ENCODE measurements around the gene ZDHHC7. TPM values are rescaled to one million over a fixed set of nuclear protein-coding genes. Genes with fewer than 3 reads are reported as not detected.
"Not testable (repeated sequence)": the region's sequence is repeated elsewhere in the genome, so short reads cannot be mapped to it uniquely, and the experiment has no call there.

ZDHHC7 gene
- total RNA-seq, 2 donors from 2014 or later = 24.2 to 24.9 TPM

- no peaks in the 10 kb centered on the region for H3K36me3 Mint-ChIP-seq
- H3K27ac Mint-ChIP-seq = peak overlapping the region; percentile 45 to 76
- ATAC-seq (peak; percentile 34 to 57), DNase-seq (ENCODE audit: low spot score in 2 of 2) (no peak)
- H3K9me3 Mint-ChIP-seq = no peaks in the 10 kb centered on the region
Observed at GRCh38 chr16:85046931-85047866, 35.9 kb upstream of the ZDHHC7 start.

GRCh38 chr16:85046472-85046916 is 35.2 kb upstream of the ZDHHC7 start:
- H3K9me3 Mint-ChIP-seq = no peaks in the 10 kb centered on the region
- ATAC-seq = no peak
- no peak overlapping the region for H3K27ac Mint-ChIP-seq
- no peaks in the 10 kb centered on the region for H3K36me3 Mint-ChIP-seq
- no peak for DNase-seq (ENCODE audit: low spot score in 2 of 2)

GRCh38 chr16:85045641-85046471 is 34.5 kb upstream of the ZDHHC7 start:
- H3K36me3 Mint-ChIP-seq = no peaks in the 10 kb centered on the region
- ATAC-seq (no peak), DNase-seq (ENCODE audit: low spot score in 2 of 2) (no peak)
- no peaks in the 10 kb centered on the region for H3K9me3 Mint-ChIP-seq
- H3K27ac Mint-ChIP-seq = no peak overlapping the region

- H3K27ac Mint-ChIP-seq = peak overlapping the region in 1 of 2 donors; percentile 44
- no peak for ATAC-seq
- DNase-seq (ENCODE audit: low spot score in 2 of 2) = no peak
- no peaks in the 10 kb centered on the region for H3K36me3 Mint-ChIP-seq
- H3K9me3 Mint-ChIP-seq = no peaks in the 10 kb centered on the region
Observed at GRCh38 chr16:85045077-85045476, 33.7 kb upstream of the ZDHHC7 start.

- Mint-ChIP-seq H3K27ac (no peak overlapping the region), H3K36me3 (no peaks in the 10 kb centered on the region), H3K9me3 (no peaks in the 10 kb centered on the region)
- ATAC-seq (no peak), DNase-seq (ENCODE audit: low spot score in 2 of 2) (no peak)
Observed at GRCh38 chr16:85042606-85043005, 31.3 kb upstream of the ZDHHC7 start.

- H3K9me3 Mint-ChIP-seq = no peaks in the 10 kb centered on the region
- no peaks in the 10 kb centered on the region for H3K36me3 Mint-ChIP-seq
- ATAC-seq = no peak
- no peak overlapping the region for H3K27ac Mint-ChIP-seq
- no peak for DNase-seq (ENCODE audit: low spot score in 2 of 2)
Observed at GRCh38 chr16:85042167-85042526, 30.8 kb upstream of the ZDHHC7 start.

- no peak for ATAC-seq
- Mint-ChIP-seq H3K27ac (no peak overlapping the region), H3K36me3 (no peaks in the 10 kb centered on the region), H3K9me3 (no peaks in the 10 kb centered on the region)
- DNase-seq (ENCODE audit: low spot score in 2 of 2) = no peak
Observed at GRCh38 chr16:85041219-85042166, 30.2 kb upstream of the ZDHHC7 start.

GRCh38 chr16:85040685-85041084 is 29.4 kb upstream of the ZDHHC7 start:
- Mint-ChIP-seq H3K27ac (no peak overlapping the region), H3K36me3 (no peaks in the 10 kb centered on the region), H3K9me3 (no peaks in the 10 kb centered on the region)
- ATAC-seq (no peak), DNase-seq (ENCODE audit: low spot score in 2 of 2) (no peak)

GRCh38 chr16:85037721-85038120 is 26.4 kb upstream of the ZDHHC7 start:
- ATAC-seq (no peak), DNase-seq (ENCODE audit: low spot score in 2 of 2) (no peak)
- Mint-ChIP-seq H3K27ac (no peak overlapping the region), H3K9me3 (no peaks in the 10 kb centered on the region), H3K36me3 (no peaks in the 10 kb centered on the region)

GRCh38 chr16:85037050-85037410 is 25.7 kb upstream of the ZDHHC7 start:
- H3K36me3 Mint-ChIP-seq = no peaks in the 10 kb centered on the region
- DNase-seq (ENCODE audit: low spot score in 2 of 2) = no peak
- H3K27ac Mint-ChIP-seq = peak overlapping the region; percentile 3 to 25
- no peaks in the 10 kb centered on the region for H3K9me3 Mint-ChIP-seq
- ATAC-seq = peak in 1 of 2 donors; percentile 78

GRCh38 chr16:85036236-85037049 is 25.1 kb upstream of the ZDHHC7 start:
- H3K27ac Mint-ChIP-seq = peak overlapping the region; percentile 3 to 62
- H3K36me3 Mint-ChIP-seq = no peaks in the 10 kb centered on the region
- H3K9me3 Mint-ChIP-seq = no peaks in the 10 kb centered on the region
- DNase-seq (ENCODE audit: low spot score in 2 of 2) (no peak), ATAC-seq (peak in 1 of 2 donors; percentile 7)

- ATAC-seq (no peak), DNase-seq (ENCODE audit: low spot score in 2 of 2) (no peak)
- Mint-ChIP-seq H3K9me3 (no peaks in the 10 kb centered on the region), H3K36me3 (no peaks in the 10 kb centered on the region), H3K27ac (no peak overlapping the region)
Observed at GRCh38 chr16:85034591-85035433, 23.5 kb upstream of the ZDHHC7 start.

- ATAC-seq (no peak), DNase-seq (ENCODE audit: low spot score in 2 of 2) (no peak)
- Mint-ChIP-seq H3K9me3 (no peaks in the 10 kb centered on the region), H3K27ac (no peak overlapping the region), H3K36me3 (no peaks in the 10 kb centered on the region)
Observed at GRCh38 chr16:85033171-85033570, 21.8 kb upstream of the ZDHHC7 start.

- not testable (repeated sequence) for DNase-seq (ENCODE audit: low spot score in 2 of 2); ATAC-seq; H3K9me3 Mint-ChIP-seq; H3K36me3 Mint-ChIP-seq
- H3K27ac Mint-ChIP-seq = peak overlapping the region in 1 of 2 donors; percentile 28
Observed at GRCh38 chr16:85032187-85032586, 20.9 kb upstream of the ZDHHC7 start.

- DNase-seq (ENCODE audit: low spot score in 2 of 2) = no peak
- no peaks in the 10 kb centered on the region for H3K9me3 Mint-ChIP-seq
- no peaks in the 10 kb centered on the region for H3K36me3 Mint-ChIP-seq
- no peak for ATAC-seq
- peak overlapping the region in 1 of 2 donors; percentile 8 for H3K27ac Mint-ChIP-seq
Observed at GRCh38 chr16:85031451-85031850, 20.1 kb upstream of the ZDHHC7 start.
